Natural killer cell (primary cell): ENCODE data around the gene GBP7. TPM values are rescaled to one million over a fixed set of nuclear protein-coding genes. Genes with fewer than 3 reads are reported as not detected.

ENCODE experiments used
- ATAC-seq, 3 donors: fragments of 150-1000 bp in 2 of 3; fragments of 200-7000 bp in 1 of 3; cut with Tn5 transposase; 1 replicate in 1 of 3; 2 replicates in 2 of 3; pipeline ENCODE4 v1.10.0; 2021; ENCODE audit warnings: mild to moderate bottlenecking in 2 of 3, moderate library complexity in 2 of 3
- DNase-seq, 2 donors: peaks; one replicate each; pipeline versions ENCODE4 v3.0.0 to v3.0.0-alpha.2; 2013 to 2021; ENCODE audit warnings: mixed read lengths in 1 of 2
- H3K27ac ChIP-seq: one replicate; pipeline ENCODE4 v1.5.1; 2013; ENCODE audit warnings: mild to moderate bottlenecking, low read length
- H3K27me3 ChIP-seq: one replicate; pipeline ENCODE4 v1.6.1; 2013; ENCODE audit warnings: low read length; ENCODE audit not compliant: control insufficient read depth, insufficient read depth
- H3K36me3 ChIP-seq: one replicate; pipeline ENCODE4 v1.6.1; 2013; ENCODE audit warnings: low read length; ENCODE audit not compliant: control insufficient read depth, insufficient read depth
- H3K4me1 ChIP-seq: one replicate; pipeline ENCODE4 v1.6.1; 2013; ENCODE audit warnings: low read length; ENCODE audit not compliant: control insufficient read depth, insufficient read depth
- H3K4me3 ChIP-seq: one replicate; pipeline ENCODE4 v1.5.1; 2013; ENCODE audit warnings: low read length
- H3K9me3 ChIP-seq: one replicate; pipeline ENCODE4 v1.6.1; 2013; ENCODE audit warnings: low read length; ENCODE audit not compliant: control insufficient read depth, insufficient read depth
- H3K27ac Mint-ChIP-seq, 2 donors: one replicate each; pipeline ENCODE4 v1.8.0; 2022; ENCODE audit warnings: mild to moderate bottlenecking in 2 of 2, mixed read lengths in 2 of 2, moderate library complexity in 1 of 2
- H3K27me3 Mint-ChIP-seq, 2 donors: one replicate each; pipeline ENCODE4 v1.8.0; 2022; ENCODE audit warnings: low read depth in 2 of 2, mixed read lengths in 2 of 2
- H3K36me3 Mint-ChIP-seq: one replicate; pipeline ENCODE4 v1.8.0; 2022; ENCODE audit warnings: mixed read lengths
- H3K4me1 Mint-ChIP-seq, 2 donors: one replicate each; pipeline ENCODE4 v1.8.0; 2022; ENCODE audit warnings: mixed read lengths in 2 of 2
- H3K4me3 Mint-ChIP-seq: one replicate; pipeline ENCODE4 v1.8.0; 2022; ENCODE audit warnings: mild to moderate bottlenecking, moderate library complexity, mixed read lengths
- H3K9me3 Mint-ChIP-seq, 2 donors: one replicate each; pipeline ENCODE4 v1.8.0; 2022; ENCODE audit warnings: mixed read lengths in 2 of 2
- CTCF ChIP-seq: fragments of 200-600 bp; IDR thresholded peaks from one replicate; pipeline ENCODE4 v1.8.0; 2022; ENCODE audit warnings: antibody characterized with exemption
- WGBS: methylation state at CpG from one replicate; pipeline ENCODE4 v1.1.7; 2013; ENCODE audit warnings: missing lambda C conversion rate; ENCODE audit not compliant: insufficient coverage; 5-methylcytosine and 5-hydroxymethylcytosine counted together
- intact Hi-C: fragments of 100-400 bp; cut with micrococcal nuclease; formaldehyde crosslinking; loops from one replicate; pipeline ENCODE4 v1.14.2; 2022
- total RNA-seq, 4 donors: library from RNA; stranded (reverse); fragments of 120-200 nt in 1 of 4; gene quantifications; one replicate each; pipeline versions ENCODE4 v1.2.3 to v1.2.4, GENCODE V29; 2013 to 2022

GBP7 gene
- total RNA-seq, 3 donors from 2014 or later (not counting 1 experiment from before 2014, with no cell fraction given) = 0.75 TPM; not detected in 2

DNA sequence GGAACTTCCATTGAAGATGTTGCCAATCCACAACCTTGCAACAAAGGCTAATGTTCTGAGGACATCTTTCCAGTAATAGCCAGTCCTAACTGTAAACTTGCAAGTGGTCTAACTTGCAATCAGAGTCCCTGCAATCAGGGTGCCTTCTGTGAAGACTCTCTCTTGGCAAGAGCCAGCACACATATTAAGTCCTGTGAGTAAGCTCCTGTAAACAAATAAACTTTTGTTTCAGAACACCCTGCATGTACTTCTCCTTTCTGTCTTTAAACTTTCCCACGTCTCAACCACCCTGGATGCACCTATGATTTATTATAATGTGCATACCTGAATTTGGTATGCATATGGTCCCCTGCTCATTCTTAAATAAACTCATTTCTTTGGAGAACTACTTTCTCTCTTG is 9.1 kb downstream of the GBP7 start:
- Mint-ChIP-seq H3K27ac (no peak overlapping the region), H3K36me3 (no peaks in the 10 kb centered on the region), H3K4me3 (no peak overlapping the region), H3K4me1 (peaks cover 0 to 5% of the 10 kb centered on the region in 2 donors), H3K27me3 (no peaks in the 10 kb centered on the region), H3K9me3 (no peaks in the 10 kb centered on the region)
- no peak for TF ChIP-seq CTCF
- H3K4me1 ChIP-seq = no peaks in the 10 kb centered on the region
- no peaks in the 10 kb centered on the region for H3K36me3 ChIP-seq
- no CpG with 5 or more reads among the region's 1 CpG for WGBS
- intact Hi-C loops = no loop called here
- H3K27ac ChIP-seq = no peak overlapping the region
- no peak overlapping the region for H3K4me3 ChIP-seq
- ATAC-seq (no peak), DNase-seq (no peak)
- H3K9me3 ChIP-seq = no peaks in the 10 kb centered on the region
- no peaks in the 10 kb centered on the region for H3K27me3 ChIP-seq

- intact Hi-C loops = no loop called here
- Histone ChIP-seq H3K27me3 (no peaks in the 10 kb centered on the region), H3K36me3 (no peaks in the 10 kb centered on the region), H3K27ac (no peak overlapping the region), H3K4me3 (no peak overlapping the region), H3K4me1 (no peaks in the 10 kb centered on the region), H3K9me3 (no peaks in the 10 kb centered on the region)
- Mint-ChIP-seq H3K4me3 (no peak overlapping the region), H3K9me3 (peaks cover 0 to 3% of the 10 kb centered on the region in 2 donors), H3K27me3 (no peaks in the 10 kb centered on the region), H3K27ac (no peak overlapping the region), H3K36me3 (no peaks in the 10 kb centered on the region), H3K4me1 (peaks cover 0 to 1% of the 10 kb centered on the region in 2 donors)
- ATAC-seq (no peak), DNase-seq (no peak)
- no peak for TF ChIP-seq CTCF
- 91% methylated on average over 2 of the region's 5 CpGs for WGBS
These were observed 10.0 kb downstream of the GBP7 start for GRCh38 chr1:89165811-89166210.

GRCh38 chr1:89151047-89151446 is 24.8 kb downstream of the GBP7 start:
- H3K9me3 ChIP-seq = no peaks in the 10 kb centered on the region
- intact Hi-C loops = no loop called here
- H3K9me3 Mint-ChIP-seq = peaks cover 0 to 3% of the 10 kb centered on the region in 2 donors
- H3K4me3 Mint-ChIP-seq = no peak overlapping the region
- no peak overlapping the region for H3K27ac ChIP-seq
- no peak for ATAC-seq
- WGBS = 40% methylated on average over 1 of the region's 1 CpG
- no peak overlapping the region for H3K27ac Mint-ChIP-seq
- DNase-seq = no peak
- no peaks in the 10 kb centered on the region for H3K36me3 ChIP-seq
- no peaks in the 10 kb centered on the region for H3K27me3 ChIP-seq
- H3K4me1 ChIP-seq = no peaks in the 10 kb centered on the region
- H3K4me1 Mint-ChIP-seq = peaks cover 16 to 17% of the 10 kb centered on the region in 2 donors
- TF ChIP-seq CTCF = no peak
- no peaks in the 10 kb centered on the region for H3K36me3 Mint-ChIP-seq
- H3K27me3 Mint-ChIP-seq = no peaks in the 10 kb centered on the region
- no peak overlapping the region for H3K4me3 ChIP-seq

GRCh38 chr1:89149976-89150375 is 25.8 kb downstream of the GBP7 start:
- no peak overlapping the region for H3K27ac Mint-ChIP-seq

More at GRCh38 chr1:89149976-89150375, 25.8 kb downstream of the GBP7 start:
- DNase-seq (no peak), ATAC-seq (peak in 1 of 3 donors; percentile 40)
- no peaks in the 10 kb centered on the region for H3K36me3 Mint-ChIP-seq
- Histone ChIP-seq H3K27me3 (no peaks in the 10 kb centered on the region), H3K36me3 (no peaks in the 10 kb centered on the region), H3K4me1 (no peaks in the 10 kb centered on the region), H3K9me3 (no peaks in the 10 kb centered on the region), H3K27ac (no peak overlapping the region), H3K4me3 (no peak overlapping the region)
- intact Hi-C loops = no loop called here
- no peaks in the 10 kb centered on the region for H3K9me3 Mint-ChIP-seq
- WGBS = 40% methylated on average over 3 of the region's 3 CpGs
- no peaks in the 10 kb centered on the region for H3K27me3 Mint-ChIP-seq
- no peak overlapping the region for H3K4me3 Mint-ChIP-seq
- H3K4me1 Mint-ChIP-seq = peaks cover 21 to 22% of the 10 kb centered on the region in 2 donors
- no peak for TF ChIP-seq CTCF
